GM10847 (cell line): ENCODE results near the gene STK32C.

ENCODE experiments used
- POLR2A ChIP-seq: IDR thresholded peaks from 2 replicates; pipeline ENCODE4 v1.6.1; 2011; ENCODE audit not compliant: insufficient read length; ENCODE audit errors: extremely low read depth

The STK32C gene

DNA sequence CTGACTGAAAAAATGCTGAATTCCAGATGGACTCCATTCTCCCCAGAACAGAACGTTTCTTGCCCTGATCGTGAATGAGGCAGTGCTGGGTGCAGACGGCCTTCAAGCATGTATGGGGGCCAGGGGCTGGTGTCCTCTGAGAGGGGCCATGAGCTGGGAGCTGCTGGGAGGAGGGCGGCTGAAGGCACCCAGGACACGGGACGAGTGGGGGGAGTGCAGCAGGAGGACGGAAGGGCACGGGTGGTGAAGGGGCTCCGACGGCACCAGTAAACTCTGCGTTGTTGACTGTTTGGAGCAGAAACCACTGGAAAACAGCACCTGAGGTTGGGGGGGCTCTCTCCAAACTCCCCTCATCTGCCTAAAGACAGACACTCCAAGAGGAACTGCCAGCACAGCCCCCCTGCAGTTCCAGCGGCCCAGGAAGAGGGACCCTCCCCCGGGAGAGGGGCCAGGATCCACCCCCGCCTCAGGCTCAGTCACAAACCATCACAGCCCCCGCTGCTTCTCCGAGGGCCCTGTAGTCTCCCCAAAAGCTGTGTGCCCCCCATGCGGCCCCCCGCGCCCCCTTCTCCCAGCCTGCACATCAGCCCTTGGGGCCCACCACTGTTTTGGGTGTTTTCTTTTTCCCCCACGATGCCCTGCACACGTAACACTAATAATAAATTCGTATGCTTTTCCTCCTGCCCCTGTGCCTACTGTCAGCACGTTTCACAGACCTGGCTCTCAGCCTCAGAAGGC, 65.5 kb downstream of the STK32C start:
- TF ChIP-seq POLR2A: no peak

GRCh38 chr10:132241496-132241895, 66.3 kb downstream of the STK32C start:
- TF ChIP-seq POLR2A: no peak

DNA sequence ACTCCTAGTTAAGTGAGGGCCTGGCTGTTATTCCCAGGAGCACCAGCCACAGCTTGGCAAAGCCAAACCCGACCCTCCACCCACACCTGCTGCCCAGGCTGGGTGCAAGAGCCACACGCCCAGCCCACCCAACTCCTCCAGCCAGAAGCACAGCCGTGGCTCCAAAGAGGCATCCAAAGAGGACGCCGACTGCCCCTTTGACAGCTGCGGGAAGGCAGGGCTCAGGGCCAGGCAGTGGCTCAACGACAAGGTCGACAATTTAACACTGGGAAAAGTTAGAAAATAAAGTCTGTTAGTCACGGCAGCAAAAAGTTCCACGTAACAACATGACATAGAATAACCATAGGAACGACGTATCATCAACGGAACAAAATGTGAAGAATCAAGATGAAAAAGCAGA, 66.7 kb downstream of the STK32C start:
- TF ChIP-seq POLR2A: no peak

DNA sequence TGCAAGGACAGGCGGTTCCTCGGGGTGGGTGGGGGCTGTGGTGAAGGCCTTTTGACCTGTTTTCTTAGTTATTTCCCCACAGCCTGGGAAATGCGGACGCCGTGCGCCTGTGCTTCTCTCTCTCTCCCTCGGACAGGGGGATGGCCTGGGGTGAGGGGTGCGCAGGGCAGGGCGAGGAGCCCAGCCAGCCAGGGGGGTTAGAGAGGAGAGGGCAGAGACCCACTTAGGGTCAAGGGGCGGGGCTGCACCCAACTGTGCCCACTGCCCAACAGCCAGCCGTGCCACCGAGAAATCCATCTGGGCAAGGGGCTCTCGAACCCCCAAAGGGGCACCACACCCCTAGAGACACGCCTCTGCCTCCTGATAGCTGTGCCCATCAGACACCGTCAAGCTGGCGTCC, 67.2 kb downstream of the STK32C start:
- no peak for TF ChIP-seq POLR2A

DNA sequence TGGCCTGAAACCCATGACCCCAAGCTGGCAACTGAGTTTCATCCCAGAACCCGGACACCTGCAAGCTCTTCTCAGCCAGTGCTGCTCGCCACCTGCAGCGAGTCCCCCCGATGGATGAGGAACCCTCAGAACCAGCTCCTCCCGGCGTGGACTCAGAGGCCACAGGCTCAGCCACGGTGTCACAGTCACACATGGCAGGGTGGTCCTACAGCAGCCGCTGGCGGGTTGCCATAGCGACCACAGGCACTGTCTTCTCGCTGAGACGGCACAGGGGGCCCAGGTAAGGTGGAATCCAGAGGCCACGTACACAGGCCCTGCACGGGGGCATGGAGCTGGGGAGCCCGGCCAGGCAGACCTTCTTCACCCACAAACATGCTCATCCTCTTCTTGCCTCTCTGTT, 67.6 kb downstream of the STK32C start:
- TF ChIP-seq POLR2A: no peak

GRCh38 chr10:132239126-132240031, 68.4 kb downstream of the STK32C start:
- no peak for TF ChIP-seq POLR2A

GRCh38 chr10:132238371-132239125, 69.2 kb downstream of the STK32C start:
- TF ChIP-seq POLR2A: no peak

- TF ChIP-seq POLR2A: no peak
These were observed 69.9 kb downstream of the STK32C start for GRCh38 chr10:132237871-132238270.

- TF ChIP-seq POLR2A: no peak
These were observed 70.4 kb downstream of the STK32C start for GRCh38 chr10:132237396-132237795.

GRCh38 chr10:132236881-132237280, 70.9 kb downstream of the STK32C start:
- no peak for TF ChIP-seq POLR2A

- TF ChIP-seq POLR2A: no peak
These were observed 71.6 kb downstream of the STK32C start for GRCh38 chr10:132236161-132236560.

- TF ChIP-seq POLR2A: no peak
These were observed 72.9 kb downstream of the STK32C start for GRCh38 chr10:132234860-132235259.

GRCh38 chr10:132233501-132234085, 74.2 kb downstream of the STK32C start:
- no peak for TF ChIP-seq POLR2A

DNA sequence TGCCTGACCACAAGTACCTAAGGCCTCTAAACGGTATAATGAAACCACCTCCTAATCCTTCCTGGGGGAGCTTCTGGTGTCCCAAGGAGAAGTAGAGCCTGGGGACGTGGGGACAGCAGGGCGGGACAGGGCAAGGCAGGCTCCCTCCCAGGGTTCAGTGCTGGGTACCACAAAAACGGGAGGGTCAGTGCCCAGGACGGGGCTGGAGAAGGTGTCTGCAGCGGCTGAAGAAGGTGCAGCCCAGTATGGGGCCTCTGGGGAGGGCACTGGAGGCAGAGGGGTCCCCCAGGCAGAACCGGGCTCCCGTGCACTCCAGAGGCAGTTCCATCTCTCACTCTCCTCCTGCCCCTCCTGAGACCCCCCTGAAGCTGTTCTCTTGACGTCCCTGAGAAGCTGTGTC, 74.8 kb downstream of the STK32C start:
- no peak for TF ChIP-seq POLR2A
